GM13976 (cell line): ENCODE measurements around the gene TBCK.

ENCODE experiments used
- DNase-seq: peaks from one replicate; pipeline ENCODE4 v3.0.0; 2012; ENCODE audit warnings: low spot score
- in situ Hi-C: fragments of 300-500 bp; cut with MboI; formaldehyde crosslinking; loops from one replicate; pipeline ENCODE4 v1.12.0; 2022; ENCODE audit warnings: low sequenced_read_pairs, mixed read lengths, inconsistent platforms; ENCODE audit not compliant: unreplicated experiment
- TF ChIP-seq, protein P1 (sequence below): IDR thresholded peaks from 2 replicates; pipeline ENCODE4 v1.5.1; 2012; ENCODE audit warnings: borderline replicate concordance, mild to moderate bottlenecking; ENCODE audit not compliant: insufficient read depth; ENCODE audit errors: extremely low read depth, missing control alignments, control extremely low read depth

Gene TBCK

DNA sequence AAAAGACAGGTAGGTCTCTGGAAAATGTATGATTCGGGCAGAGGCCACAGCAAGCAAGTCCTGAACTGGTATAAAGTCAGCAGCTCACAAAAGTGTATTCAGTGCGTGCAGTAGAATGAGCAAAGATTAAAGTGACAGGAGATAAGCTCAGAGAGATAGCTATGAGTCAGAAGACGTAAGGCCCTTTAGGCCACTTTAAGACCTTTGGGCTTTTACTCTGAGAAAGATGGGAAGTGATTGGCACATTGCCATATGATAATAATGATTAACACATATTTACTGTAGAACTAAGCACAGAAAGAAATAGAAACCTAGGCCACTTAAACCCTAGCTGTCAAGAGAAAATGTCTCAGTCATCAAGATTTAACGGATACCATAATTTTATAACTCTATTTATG, 51.7 kb downstream of the TBCK start:
- DNase-seq = no peak
- in situ Hi-C loops = no loop called here
- TF ChIP-seq, protein P1, sequence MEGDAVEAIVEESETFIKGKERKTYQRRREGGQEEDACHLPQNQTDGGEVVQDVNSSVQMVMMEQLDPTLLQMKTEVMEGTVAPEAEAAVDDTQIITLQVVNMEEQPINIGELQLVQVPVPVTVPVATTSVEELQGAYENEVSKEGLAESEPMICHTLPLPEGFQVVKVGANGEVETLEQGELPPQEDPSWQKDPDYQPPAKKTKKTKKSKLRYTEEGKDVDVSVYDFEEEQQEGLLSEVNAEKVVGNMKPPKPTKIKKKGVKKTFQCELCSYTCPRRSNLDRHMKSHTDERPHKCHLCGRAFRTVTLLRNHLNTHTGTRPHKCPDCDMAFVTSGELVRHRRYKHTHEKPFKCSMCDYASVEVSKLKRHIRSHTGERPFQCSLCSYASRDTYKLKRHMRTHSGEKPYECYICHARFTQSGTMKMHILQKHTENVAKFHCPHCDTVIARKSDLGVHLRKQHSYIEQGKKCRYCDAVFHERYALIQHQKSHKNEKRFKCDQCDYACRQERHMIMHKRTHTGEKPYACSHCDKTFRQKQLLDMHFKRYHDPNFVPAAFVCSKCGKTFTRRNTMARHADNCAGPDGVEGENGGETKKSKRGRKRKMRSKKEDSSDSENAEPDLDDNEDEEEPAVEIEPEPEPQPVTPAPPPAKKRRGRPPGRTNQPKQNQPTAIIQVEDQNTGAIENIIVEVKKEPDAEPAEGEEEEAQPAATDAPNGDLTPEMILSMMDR = no peak

GRCh38 chr4:106263594-106264330, 52.2 kb downstream of the TBCK start:
- in situ Hi-C loops = no loop called here
- TF ChIP-seq, protein P1 = no peak
- no peak for DNase-seq

DNA sequence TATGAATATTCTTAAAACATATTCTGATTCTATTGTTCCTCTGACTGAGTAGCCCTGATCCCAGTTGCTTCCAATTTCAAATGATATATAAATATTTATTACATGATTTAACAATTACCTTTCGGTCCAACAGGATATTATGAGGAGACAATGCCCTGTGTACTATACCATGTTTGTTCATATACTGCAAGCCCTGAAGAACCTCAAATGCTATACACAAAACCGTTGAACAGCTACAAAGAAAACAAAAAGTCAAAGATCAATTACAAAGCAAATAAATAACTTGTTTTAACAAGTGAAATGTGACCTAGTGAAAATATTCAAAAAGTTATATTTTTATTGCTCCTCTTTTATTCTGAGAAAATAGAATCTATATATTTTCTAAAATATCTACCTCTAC, 54.0 kb downstream of the TBCK start:
- TF ChIP-seq, protein P1 = no peak
- in situ Hi-C loops = no loop called here
- DNase-seq = no peak

- TF ChIP-seq, protein P1 = no peak
- in situ Hi-C loops = no loop called here
- no peak for DNase-seq
These were observed 57.6 kb downstream of the TBCK start for GRCh38 chr4:106258145-106259045.

GRCh38 chr4:106256190-106256589, 59.8 kb downstream of the TBCK start:
- in situ Hi-C loops = no loop called here
- no peak for DNase-seq
- TF ChIP-seq, protein P1 = no peak

- DNase-seq = no peak
These were observed 60.8 kb downstream of the TBCK start for GRCh38 chr4:106255195-106255594.

More at GRCh38 chr4:106255195-106255594, 60.8 kb downstream of the TBCK start:
- in situ Hi-C loops = no loop called here
- TF ChIP-seq, protein P1 = no peak
